C4-2B (cell line): ENCODE measurements around the gene ANGPT4.

ENCODE experiments used
- H3K27ac ChIP-seq: fragments of 450-650 bp; 2 replicates; pipeline ENCODE4 v1.5.1; 2017
- ZFX ChIP-seq: fragments of 450-650 bp; IDR thresholded peaks from 2 replicates; pipeline ENCODE4 v1.6.1; 2017
- TF ChIP-seq, protein P1 (sequence below): fragments of 450-650 bp; conservative IDR thresholded peaks from 2 replicates; pipeline ENCODE4 v1.5.1; 2017; ENCODE audit warnings: mild to moderate bottlenecking

ANGPT4 gene

DNA sequence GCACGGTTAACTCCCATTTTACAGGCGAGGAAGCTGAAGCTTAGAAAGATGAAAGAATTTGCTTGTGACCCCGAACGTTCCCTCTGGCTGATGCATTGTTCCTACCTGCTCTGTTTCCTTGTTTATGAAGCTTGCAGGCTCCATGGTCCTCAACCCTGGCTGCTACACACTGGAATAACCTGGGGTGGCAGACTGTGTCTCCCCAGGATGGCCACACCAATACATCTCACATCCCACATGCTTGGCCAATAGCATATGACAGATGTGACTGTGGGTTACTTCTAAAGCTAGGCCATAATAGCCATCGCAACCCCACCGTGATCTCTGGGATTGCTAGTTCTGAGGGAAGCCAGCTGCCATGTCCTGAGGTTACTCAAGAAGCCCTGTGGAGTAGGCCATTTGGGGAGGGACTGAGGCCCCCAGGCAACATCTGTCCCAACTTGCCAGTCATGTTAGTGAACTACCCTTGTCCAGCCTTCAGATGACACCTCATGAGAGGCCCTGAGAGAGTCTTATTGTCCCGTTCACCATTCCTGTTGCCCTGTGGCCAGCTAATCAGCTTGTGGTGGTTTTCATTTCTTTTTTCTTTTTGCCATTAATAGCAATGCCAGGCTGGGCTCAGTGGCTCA, 89.3 kb downstream of the ANGPT4 start:
- no peak for TF ChIP-seq ZFX
- TF ChIP-seq, protein P1, sequence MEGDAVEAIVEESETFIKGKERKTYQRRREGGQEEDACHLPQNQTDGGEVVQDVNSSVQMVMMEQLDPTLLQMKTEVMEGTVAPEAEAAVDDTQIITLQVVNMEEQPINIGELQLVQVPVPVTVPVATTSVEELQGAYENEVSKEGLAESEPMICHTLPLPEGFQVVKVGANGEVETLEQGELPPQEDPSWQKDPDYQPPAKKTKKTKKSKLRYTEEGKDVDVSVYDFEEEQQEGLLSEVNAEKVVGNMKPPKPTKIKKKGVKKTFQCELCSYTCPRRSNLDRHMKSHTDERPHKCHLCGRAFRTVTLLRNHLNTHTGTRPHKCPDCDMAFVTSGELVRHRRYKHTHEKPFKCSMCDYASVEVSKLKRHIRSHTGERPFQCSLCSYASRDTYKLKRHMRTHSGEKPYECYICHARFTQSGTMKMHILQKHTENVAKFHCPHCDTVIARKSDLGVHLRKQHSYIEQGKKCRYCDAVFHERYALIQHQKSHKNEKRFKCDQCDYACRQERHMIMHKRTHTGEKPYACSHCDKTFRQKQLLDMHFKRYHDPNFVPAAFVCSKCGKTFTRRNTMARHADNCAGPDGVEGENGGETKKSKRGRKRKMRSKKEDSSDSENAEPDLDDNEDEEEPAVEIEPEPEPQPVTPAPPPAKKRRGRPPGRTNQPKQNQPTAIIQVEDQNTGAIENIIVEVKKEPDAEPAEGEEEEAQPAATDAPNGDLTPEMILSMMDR: no peak
- no peak overlapping the region for H3K27ac ChIP-seq

DNA sequence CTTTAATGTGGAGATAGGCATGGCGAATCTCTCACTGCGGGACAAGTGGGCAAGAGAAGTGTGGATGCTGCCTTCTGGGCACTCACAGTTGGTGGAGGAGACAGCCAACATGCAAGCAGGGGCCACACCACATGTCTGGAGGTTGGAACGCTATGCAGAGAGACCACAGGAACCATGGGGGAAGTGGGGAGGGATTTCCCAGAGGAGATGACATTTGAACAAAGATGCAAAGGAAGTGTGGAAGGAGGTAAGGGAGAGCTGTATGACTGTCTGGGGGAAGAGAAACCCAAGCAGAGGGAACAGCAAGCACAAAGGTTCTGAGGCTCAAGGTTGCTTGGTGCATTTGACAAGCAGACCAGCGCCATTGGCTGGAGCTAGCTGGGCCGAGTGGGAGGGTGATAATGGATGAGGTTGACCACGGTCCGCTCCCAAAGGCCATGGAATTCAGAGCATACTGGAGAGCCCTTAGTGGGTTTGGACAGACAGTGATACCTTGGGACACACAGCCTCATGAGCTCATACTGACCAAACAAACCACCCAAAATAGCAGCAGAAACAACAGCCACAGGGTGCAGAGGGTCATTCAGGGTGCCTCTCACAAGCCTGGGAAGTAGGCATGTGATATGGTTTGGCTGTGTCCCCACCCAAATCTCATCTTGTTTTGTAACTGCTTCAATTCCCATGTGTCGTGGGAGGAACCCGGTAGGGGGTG, 90.3 kb downstream of the ANGPT4 start:
- H3K27ac ChIP-seq: no peak overlapping the region
- TF ChIP-seq, protein P1: no peak
- no peak for TF ChIP-seq ZFX

DNA sequence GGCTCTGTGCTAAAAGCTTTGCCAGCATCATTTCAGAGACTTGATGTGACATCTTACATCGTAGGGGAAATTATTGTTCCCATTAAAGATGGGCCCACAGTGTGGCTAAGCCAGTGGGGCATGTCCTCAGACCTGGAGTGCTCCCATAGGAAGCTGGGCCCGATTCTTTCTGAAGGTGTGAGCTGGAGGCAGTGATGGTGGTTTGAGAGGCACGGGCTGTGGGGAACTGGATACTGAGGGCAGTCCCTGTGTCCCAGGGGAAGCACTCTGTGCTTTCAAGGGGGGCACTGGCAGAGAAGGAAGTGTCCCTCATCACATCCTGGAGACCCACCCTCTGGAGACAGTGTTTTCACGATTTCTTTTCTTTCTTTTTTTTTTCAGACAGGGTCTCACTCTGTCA, 91.2 kb downstream of the ANGPT4 start:
- no peak for TF ChIP-seq ZFX
- TF ChIP-seq, protein P1: no peak
- H3K27ac ChIP-seq: no peak overlapping the region

GRCh38 chr20:824490-824889, 91.6 kb downstream of the ANGPT4 start:
- H3K27ac ChIP-seq: no peak overlapping the region
- no peak for TF ChIP-seq ZFX
- TF ChIP-seq, protein P1: no peak

- TF ChIP-seq ZFX: no peak
- TF ChIP-seq, protein P1: no peak
- no peak overlapping the region for H3K27ac ChIP-seq
Observed at GRCh38 chr20:823574-823902, 92.6 kb downstream of the ANGPT4 start.

- no peak for TF ChIP-seq ZFX
- TF ChIP-seq, protein P1: no peak
- H3K27ac ChIP-seq: no peak overlapping the region
Observed at GRCh38 chr20:822651-823573, 93.2 kb downstream of the ANGPT4 start.

- no peak overlapping the region for H3K27ac ChIP-seq
- TF ChIP-seq, protein P1: no peak
- TF ChIP-seq ZFX: no peak
Observed at GRCh38 chr20:821731-822065, 94.4 kb downstream of the ANGPT4 start.
